Activated naive CD4-positive, alpha-beta T cell treated with anti-CD3 and anti-CD28 coated beads, Interleukin-2, amount 50 U/mL, for 72 hours (primary cell): Measurements from ENCODE around the gene EAF1. TPM values are rescaled to one million over a fixed set of nuclear protein-coding genes. Genes with fewer than 3 reads are reported as not detected.
A peak's percentile ranks its signal among the peaks of the same experiment; 100 is the strongest.
"Not testable (repeated sequence)": the region's sequence is repeated elsewhere in the genome, so short reads cannot be mapped to it uniquely, and the experiment has no call there.

Experiments used
- ATAC-seq, 2 donors: fragments of 150-1000 bp; cut with Tn5 transposase; 2 replicates each; pipeline ENCODE4 v1.10.0; 2021; ENCODE audit warnings: mild to moderate bottlenecking in 2 of 2, moderate library complexity in 2 of 2
- DNase-seq, 2 donors: peaks; one replicate each; pipeline ENCODE4 v3.0.0; 2021 to 2022; ENCODE audit warnings: low spot score in 2 of 2
- H3K27ac Mint-ChIP-seq, 2 donors: one replicate each; pipeline ENCODE4 v1.8.0; 2022; ENCODE audit warnings: mild to moderate bottlenecking in 2 of 2, mixed read lengths in 2 of 2
- H3K36me3 Mint-ChIP-seq, 2 donors: one replicate each; pipeline ENCODE4 v1.8.0; 2022; ENCODE audit warnings: mixed read lengths in 2 of 2
- H3K9me3 Mint-ChIP-seq, 2 donors: one replicate each; pipeline ENCODE4 v1.8.0; 2022; ENCODE audit warnings: mixed read lengths in 2 of 2
- total RNA-seq, 2 donors: library from RNA; stranded (reverse); gene quantifications; one replicate each; pipeline ENCODE4 v1.2.3, GENCODE V29; 2022

Gene EAF1
- total RNA-seq, 2 donors from 2014 or later = 24.1 to 28.9 TPM

- Mint-ChIP-seq H3K36me3 (no peaks in the 10 kb centered on the region), H3K9me3 (no peaks in the 10 kb centered on the region), H3K27ac (no peak overlapping the region)
- DNase-seq (no peak), ATAC-seq (no peak)
Observed at GRCh38 chr3:15399970-15400369, 27.4 kb upstream of the EAF1 start.

DNA sequence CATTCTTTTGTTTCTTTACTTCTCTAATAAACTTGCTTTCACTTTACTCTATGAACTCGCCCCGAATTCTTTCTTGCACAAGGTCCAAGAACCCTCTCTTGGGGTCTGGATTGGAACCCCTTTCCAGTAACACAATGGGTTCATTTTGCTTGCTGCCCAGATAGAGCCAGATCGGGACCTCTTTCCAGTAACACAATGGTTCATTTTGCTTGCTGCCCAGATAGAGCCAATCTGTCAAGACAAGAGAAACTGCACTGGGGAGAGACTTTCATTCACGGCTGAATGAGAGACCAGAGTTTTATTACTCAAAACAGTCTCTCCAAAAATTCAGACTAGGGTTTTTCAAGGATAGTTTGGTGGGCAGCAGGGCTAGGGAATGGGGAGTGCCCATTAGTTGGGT lies 25.5 kb upstream of the EAF1 start:
- Mint-ChIP-seq H3K9me3 (no peaks in the 10 kb centered on the region), H3K36me3 (no peaks in the 10 kb centered on the region), H3K27ac (no peak overlapping the region)
- ATAC-seq (no peak), DNase-seq (no peak)

GRCh38 chr3:15403495-15403894 lies 23.9 kb upstream of the EAF1 start:
- H3K27ac Mint-ChIP-seq = no peak overlapping the region
- DNase-seq (no peak), ATAC-seq (no peak)
- no peaks in the 10 kb centered on the region for H3K9me3 Mint-ChIP-seq
- H3K36me3 Mint-ChIP-seq = no peaks in the 10 kb centered on the region

- Mint-ChIP-seq H3K36me3 (no peaks in the 10 kb centered on the region), H3K27ac (no peak overlapping the region), H3K9me3 (no peaks in the 10 kb centered on the region)
- no peak for ATAC-seq
- no peak for DNase-seq
Observed at GRCh38 chr3:15403965-15404364, 23.4 kb upstream of the EAF1 start.

GRCh38 chr3:15404767-15405166 lies 22.6 kb upstream of the EAF1 start:
- ATAC-seq = no peak
- Mint-ChIP-seq H3K36me3 (no peaks in the 10 kb centered on the region), H3K27ac (no peak overlapping the region), H3K9me3 (no peaks in the 10 kb centered on the region)
- DNase-seq = no peak

DNA sequence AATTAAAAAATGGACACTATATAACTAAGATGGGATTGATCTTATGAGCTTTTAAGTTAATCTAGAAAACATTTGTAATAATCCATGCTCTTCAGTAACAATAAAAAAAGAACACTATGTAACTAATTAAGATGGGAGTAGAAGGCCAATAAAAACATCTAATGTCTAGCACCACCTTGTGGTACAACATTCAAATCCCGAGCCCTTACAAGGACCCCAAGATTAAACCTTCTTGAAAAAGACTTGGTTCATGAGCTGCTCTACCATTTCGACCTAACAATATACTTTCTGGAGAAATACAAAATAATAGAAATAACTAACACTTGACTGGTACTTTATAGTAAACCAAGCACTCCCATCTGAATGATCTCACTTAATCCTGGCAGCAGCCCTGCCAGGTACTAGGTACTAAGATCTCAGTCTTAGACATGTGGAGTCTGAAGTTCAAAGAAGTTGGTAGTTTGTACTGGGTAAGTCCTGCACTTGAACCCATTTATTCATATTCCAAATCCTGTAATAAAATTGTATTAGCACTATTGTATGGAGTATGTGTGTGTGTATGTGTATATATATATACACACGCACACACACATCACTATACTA lies 21.8 kb upstream of the EAF1 start:
- DNase-seq (no peak), ATAC-seq (peak in 1 of 2 donors; percentile 71)
- Mint-ChIP-seq H3K27ac (no peak overlapping the region), H3K36me3 (no peaks in the 10 kb centered on the region), H3K9me3 (no peaks in the 10 kb centered on the region)

- ATAC-seq (no peak), DNase-seq (no peak)
- H3K27ac Mint-ChIP-seq = no peak overlapping the region
- H3K9me3 Mint-ChIP-seq = no peaks in the 10 kb centered on the region
- H3K36me3 Mint-ChIP-seq = no peaks in the 10 kb centered on the region
Observed at GRCh38 chr3:15409239-15409638, 18.2 kb upstream of the EAF1 start.

DNA sequence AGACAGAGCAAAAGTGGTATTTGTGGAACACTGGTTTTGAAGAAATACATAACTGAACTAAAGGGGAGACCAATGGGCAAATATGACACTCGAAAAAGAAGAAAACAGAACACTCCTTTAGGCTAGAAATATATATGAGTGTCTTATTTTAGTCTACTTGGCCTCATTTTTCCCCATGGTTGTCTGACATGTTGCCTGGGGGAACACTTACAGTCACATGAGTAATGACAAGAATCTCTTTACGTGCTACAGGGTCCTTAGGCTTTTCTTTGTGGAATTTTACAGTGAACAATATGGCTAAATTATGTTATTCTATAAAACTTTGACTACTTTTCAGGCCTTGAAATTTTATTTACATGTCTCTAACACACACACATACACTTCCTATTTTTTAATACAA lies 17.6 kb upstream of the EAF1 start:
- Mint-ChIP-seq H3K9me3 (no peaks in the 10 kb centered on the region), H3K36me3 (peaks cover 0 to 4% of the 10 kb centered on the region in 2 donors), H3K27ac (no peak overlapping the region)
- ATAC-seq (no peak), DNase-seq (no peak)

DNA sequence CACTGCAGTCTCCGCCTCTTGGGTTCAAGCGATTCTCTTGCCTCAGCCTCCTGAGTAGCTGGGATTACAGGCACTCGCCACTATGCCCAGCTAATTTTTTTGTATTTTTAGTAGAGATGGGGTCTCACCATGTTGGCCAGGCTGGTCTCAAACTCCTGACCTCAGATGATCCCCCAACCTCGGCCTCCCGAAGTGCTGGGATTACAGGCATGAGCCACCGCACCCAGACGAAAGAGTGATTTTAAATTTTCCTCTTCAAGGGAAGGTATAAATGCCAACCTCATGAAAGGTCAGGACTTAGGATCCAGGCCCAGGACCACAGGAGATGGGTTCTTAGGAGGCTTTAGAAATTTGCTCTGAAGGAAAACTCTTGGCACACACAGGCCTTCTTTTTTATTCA lies 16.4 kb upstream of the EAF1 start:
- ATAC-seq, H3K9me3 Mint-ChIP-seq, DNase-seq, H3K27ac Mint-ChIP-seq: not testable (repeated sequence)
- H3K36me3 Mint-ChIP-seq = peaks cover 6 to 14% of the 10 kb centered on the region in 2 donors

DNA sequence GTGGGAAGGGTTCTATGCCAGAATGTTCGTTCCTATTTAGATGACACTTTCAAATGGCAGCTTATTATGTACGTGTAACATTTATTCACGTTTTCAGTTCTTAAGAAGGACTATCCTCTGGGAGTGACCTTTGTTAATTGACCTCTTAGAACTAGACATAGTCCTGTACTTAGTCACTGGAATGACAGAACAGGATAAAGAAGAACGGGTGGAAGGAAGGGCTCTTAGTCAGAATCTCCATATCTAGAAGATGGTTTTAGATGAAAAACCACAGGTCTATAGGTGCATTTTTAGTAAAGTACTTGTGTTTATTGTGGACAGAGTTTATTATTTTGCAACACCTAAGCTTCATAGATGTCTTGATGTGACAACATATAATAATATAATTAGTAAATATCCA lies 6.5 kb upstream of the EAF1 start:
- no peaks in the 10 kb centered on the region for H3K9me3 Mint-ChIP-seq
- no peak for ATAC-seq
- peaks cover 0 to 10% of the 10 kb centered on the region in 2 donors for H3K36me3 Mint-ChIP-seq
- no peak for DNase-seq
- no peak overlapping the region for H3K27ac Mint-ChIP-seq

GRCh38 chr3:15426579-15427118 lies 749 bp upstream of the EAF1 start:
- ATAC-seq = no peak
- no peak for DNase-seq
- H3K27ac Mint-ChIP-seq = peak overlapping the region; percentile 99 to 100
- H3K36me3 Mint-ChIP-seq = peaks cover 28 to 48% of the 10 kb centered on the region in 2 donors
- H3K9me3 Mint-ChIP-seq = peaks cover 0 to 7% of the 10 kb centered on the region in 2 donors

DNA sequence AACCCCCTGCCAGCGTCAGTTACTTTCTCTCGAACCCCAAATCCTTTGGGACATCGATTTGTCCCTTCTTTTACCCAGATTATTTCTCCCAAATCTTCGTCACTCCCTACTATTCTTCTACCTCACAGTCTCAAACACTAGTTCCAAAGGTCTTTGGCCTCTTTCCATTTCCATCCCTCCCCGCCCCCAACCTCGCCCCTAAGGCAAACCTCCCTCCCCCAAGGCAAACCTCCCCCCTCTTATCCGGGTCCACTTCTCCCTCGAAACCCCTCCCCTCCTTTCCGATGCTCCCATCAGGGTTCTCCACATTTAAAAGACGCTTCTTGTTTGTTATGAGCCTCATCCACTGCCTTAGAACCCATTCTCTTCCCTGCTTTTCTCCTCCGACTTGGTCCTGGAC lies 583 bp downstream of the EAF1 start:
- H3K36me3 Mint-ChIP-seq = peaks cover 28 to 48% of the 10 kb centered on the region in 2 donors
- no peak for DNase-seq
- H3K27ac Mint-ChIP-seq = peak overlapping the region; percentile 99 to 100
- ATAC-seq = no peak
- H3K9me3 Mint-ChIP-seq = peaks cover 0 to 7% of the 10 kb centered on the region in 2 donors

- ATAC-seq = peak; percentile 66 to 67
- H3K36me3 Mint-ChIP-seq = peaks cover 33 to 53% of the 10 kb centered on the region in 2 donors
Observed at GRCh38 chr3:15428539-15428938, 1.1 kb downstream of the EAF1 start.

DNA sequence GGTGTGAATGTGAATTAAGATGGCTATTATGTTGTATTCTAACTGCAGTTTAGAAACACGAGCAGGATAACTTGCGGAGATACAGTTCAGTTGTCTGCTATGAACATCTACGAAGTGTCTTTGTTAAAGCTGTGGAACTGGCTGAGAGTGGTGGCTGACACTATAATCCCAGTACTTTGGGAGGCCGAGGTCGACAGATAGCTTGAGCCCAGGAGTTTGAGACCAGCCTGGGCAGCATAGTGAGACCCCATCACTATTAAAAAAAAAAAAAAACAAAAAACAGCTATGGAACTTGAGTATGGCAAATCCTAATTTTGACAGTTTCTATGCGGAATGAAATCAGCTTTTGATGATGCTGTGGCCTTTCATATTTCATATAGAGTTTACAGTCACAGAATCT lies 1.7 kb downstream of the EAF1 start:
- ATAC-seq (no peak), DNase-seq (no peak)
- Mint-ChIP-seq H3K27ac (peak overlapping the region; percentile 99 to 100), H3K9me3 (peaks cover 0 to 7% of the 10 kb centered on the region in 2 donors), H3K36me3 (peaks cover 34 to 55% of the 10 kb centered on the region in 2 donors)

More at GRCh38 chr3:15428539-15428938, 1.1 kb downstream of the EAF1 start:
- peak overlapping the region; percentile 99 to 100 for H3K27ac Mint-ChIP-seq
- peaks cover 0 to 7% of the 10 kb centered on the region in 2 donors for H3K9me3 Mint-ChIP-seq
- peak in 1 of 2 donors; percentile 31 for DNase-seq

DNA sequence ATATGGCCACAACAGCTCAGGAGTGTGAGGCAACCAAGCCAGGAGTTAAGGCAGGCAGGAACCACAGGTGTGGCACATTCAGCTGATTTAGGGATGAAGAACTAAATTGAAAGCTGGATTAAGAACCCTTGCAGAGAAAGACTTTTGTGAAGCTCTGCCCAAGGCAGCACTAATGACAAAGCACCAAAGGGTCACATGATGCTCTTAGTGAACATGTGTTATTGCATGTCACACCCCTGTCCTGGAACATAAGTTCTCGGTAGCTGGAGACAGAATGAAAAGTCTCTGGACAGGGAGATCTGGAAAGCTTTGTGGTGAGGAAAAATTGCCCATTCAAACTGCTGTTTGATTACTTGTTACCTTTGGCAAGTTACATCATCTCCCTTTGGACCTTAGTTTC lies 3.2 kb downstream of the EAF1 start:
- Mint-ChIP-seq H3K9me3 (peaks cover 0 to 7% of the 10 kb centered on the region in 2 donors), H3K27ac (no peak overlapping the region), H3K36me3 (peaks cover 34 to 56% of the 10 kb centered on the region in 2 donors)
- DNase-seq (no peak), ATAC-seq (no peak)

DNA sequence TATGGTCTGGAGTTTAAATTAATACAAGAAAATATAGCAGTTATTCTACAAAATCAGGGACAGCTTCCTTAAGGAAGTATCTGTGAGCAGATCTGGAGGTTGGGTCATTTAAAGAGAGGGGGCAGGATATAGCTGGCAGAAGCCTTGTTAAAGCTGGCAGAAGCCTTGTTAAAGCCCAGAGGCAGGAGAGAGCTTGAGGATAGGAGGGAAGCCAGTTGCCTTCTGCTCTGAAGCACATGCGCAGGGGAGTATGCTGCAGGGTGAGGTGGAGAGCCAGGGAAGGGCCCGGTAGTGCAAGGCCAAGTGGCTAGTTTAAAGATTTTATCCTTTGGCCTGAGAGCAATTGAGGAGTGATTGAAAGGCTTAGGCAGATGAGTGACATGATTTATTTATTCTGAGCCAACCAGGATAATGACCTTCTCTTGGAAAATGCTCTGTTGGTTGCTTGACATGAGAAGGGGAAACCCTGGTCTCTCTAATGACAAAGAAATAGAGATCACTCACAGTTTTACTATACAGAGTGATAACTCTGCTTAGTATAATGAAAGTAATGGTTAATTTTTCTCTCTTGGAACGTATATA lies 3.9 kb downstream of the EAF1 start:
- no peak for DNase-seq
- Mint-ChIP-seq H3K27ac (peak overlapping the region in 1 of 2 donors; percentile 78), H3K36me3 (peaks cover 33 to 53% of the 10 kb centered on the region in 2 donors), H3K9me3 (peaks cover 0 to 6% of the 10 kb centered on the region in 2 donors)
- no peak for ATAC-seq

- peaks cover 11 to 34% of the 10 kb centered on the region in 2 donors for H3K36me3 Mint-ChIP-seq
Observed at GRCh38 chr3:15433531-15433930, 6.1 kb downstream of the EAF1 start.

DNA sequence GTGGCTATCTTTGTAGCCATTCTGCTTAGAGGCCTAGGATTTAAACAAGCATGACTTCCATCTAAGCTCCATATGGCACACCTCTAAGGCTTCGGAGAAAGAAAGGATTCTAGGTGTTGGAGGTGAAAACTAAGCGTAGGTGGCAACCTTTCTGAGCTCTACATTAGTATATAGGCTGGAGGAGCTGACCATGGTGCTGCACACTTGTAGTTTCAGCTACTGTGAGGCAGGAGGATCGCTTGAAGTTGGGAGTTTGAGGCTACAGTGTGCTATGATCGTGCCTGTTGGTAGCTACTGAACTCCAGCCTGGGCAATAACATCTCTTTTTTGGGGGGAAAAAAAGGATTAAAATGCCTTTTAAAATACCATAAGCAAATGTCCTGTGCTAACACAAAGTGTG lies 7.4 kb downstream of the EAF1 start:
- no peaks in the 10 kb centered on the region for H3K9me3 Mint-ChIP-seq
- no peak overlapping the region for H3K27ac Mint-ChIP-seq
- DNase-seq (no peak), ATAC-seq (no peak)
- H3K36me3 Mint-ChIP-seq = peaks cover 8 to 41% of the 10 kb centered on the region in 2 donors

More at GRCh38 chr3:15433531-15433930, 6.1 kb downstream of the EAF1 start:
- DNase-seq = no peak
- Mint-ChIP-seq H3K27ac (no peak overlapping the region), H3K9me3 (no peaks in the 10 kb centered on the region)
- ATAC-seq = no peak
